ENCODE results near the gene NUBPL. TPM values are rescaled to one million over a fixed set of nuclear protein-coding genes. Genes with fewer than 3 reads are reported as not detected.
"Not testable (repeated sequence)": the region's sequence is repeated elsewhere in the genome, so short reads cannot be mapped to it uniquely, and the experiment has no call there.

NUBPL gene
- total RNA-seq, 1 experiment from 2014 or later: 9.8 TPM

DNA sequence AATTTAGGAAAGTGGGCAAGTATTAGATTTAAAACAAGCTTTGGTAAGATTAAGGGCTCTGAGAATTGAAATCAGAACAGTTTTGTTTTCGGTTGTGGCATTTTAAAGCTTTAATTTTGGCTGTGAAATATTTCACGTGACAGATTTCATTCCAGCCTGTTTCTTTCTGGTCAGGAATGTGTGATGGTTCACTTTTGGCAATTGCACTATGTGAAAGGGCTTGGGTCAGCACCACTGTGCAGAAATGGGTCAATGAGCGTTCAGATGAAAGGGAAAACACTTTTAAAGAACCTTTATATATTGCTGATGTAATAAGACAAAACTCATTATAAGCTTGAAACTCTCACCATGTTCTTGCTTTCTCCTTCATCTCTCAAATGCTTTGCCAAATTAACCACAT lies 17.1 kb downstream of the NUBPL start:
- no peak for DNase-seq (ENCODE audit: low spot score)

DNA sequence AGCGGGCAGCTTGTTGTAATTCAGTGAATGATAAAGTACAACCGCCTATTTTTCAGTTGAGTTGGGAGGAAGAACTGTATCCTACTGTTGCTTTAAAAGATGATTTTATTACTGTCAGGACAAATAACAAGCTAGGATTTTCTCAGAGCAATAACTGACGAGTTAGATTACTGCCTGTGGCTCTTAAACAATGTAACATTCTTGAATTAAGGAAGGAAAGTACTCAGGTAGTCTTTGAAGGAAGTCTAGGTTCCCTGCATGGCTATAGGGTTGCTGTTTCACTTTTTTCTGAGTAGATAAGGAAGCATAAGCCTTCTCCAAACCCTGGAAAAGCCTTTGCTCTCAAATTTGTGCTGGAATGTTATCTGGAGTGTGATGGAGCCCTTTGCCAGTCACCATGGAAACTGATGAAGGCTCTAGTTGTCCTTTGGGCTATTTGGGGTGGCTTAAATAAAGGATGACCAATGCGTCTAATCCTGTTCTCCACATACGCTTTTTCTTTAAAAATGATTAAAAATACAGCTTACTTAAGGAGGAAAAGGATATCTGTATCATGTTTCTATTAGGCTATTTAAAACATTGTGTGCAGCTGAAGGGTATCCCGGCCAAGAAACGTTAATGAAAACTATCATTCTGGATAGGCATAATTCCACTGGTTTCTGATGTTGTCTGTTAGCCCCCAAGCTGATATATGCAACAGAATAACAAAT lies 17.7 kb downstream of the NUBPL start:
- DNase-seq (ENCODE audit: low spot score): no peak

DNA sequence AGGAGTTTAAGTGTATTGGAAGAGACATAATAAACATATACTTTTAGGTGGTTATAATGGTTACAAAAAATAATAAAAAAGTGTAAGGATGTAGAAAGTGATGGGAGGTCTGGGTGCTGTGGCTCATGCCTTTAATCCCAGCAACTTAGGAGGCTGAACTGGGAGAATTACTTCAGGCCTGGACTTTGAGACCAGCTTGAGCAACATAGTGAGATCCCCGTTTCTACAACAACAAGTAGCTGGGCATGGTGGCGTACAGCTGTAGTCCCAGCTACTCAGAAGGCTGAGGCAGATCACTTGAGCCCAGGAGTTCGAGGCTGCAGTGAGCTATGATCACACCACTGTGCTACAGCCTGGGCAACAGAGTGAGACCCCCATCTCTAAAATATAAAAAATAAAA lies 19.0 kb downstream of the NUBPL start:
- no peak for DNase-seq (ENCODE audit: low spot score)

DNA sequence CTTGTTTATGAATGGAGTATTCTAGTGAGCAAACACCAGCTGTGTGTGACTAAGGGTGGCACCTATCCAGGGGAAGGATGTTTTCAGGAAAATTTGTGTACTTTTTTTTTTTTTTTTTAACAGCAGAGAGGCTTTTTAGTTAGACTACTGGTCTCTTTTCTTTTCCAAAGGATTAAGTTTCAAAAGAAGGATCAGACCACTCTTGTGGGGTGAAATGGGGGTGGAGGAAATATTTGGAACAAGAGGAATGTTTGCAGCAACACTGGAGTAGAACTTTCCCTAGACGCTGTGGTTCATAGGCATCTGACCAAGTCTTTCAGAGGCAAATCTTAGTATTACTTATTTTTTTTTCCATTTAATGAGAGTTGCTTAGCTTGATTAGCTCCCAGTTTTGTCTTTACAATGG lies 21.1 kb downstream of the NUBPL start:
- no peak for DNase-seq (ENCODE audit: low spot score)

DNA sequence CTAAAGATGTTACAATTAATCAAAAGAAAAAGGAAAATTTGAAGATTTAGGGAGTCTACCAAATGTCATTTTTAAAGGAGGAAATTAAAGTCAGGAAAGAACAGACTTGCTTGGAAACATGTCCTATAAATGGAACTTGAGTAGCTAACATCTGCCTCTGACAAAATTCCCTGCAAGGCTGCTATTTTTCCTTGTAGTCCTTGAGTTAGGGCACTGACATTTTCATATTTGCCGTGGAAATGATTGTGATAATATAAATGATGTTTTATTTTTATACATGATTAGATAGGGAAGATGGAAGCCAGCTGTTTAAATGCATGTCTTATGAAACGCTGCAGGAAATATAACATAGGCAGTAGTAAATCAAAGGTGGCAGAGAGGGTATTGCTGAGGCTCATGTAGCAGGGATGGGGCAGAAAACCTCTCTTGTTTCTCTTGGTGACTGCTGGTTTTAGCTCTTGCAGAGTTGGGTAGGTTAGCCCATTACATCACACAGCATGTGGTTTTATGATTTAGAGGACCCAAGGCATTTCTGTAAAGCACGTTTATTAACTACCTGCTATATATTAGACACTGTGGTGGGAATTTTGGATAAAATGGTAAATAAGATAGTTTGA lies 21.7 kb downstream of the NUBPL start:
- no peak for DNase-seq (ENCODE audit: low spot score)

DNA sequence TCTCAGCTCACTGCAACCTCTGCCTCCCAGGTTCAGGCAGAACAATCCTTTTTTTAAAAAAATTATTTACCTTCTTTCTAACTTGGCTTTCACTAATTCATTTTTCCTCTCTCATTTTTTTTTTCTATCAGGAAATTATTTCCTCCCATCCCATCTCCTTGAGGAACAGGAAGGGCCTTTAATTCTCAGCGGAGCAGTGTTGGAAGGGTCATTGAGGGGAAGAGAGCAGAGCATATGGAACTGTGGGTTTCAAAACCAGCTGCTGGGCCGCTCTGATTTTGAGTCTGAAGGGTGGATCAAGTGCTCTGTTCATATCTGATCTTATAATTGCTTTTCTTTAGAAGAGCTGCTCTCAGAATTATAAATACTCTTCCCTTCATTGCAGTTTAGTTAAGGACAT lies 29.0 kb downstream of the NUBPL start:
- DNase-seq (ENCODE audit: low spot score): no peak

DNA sequence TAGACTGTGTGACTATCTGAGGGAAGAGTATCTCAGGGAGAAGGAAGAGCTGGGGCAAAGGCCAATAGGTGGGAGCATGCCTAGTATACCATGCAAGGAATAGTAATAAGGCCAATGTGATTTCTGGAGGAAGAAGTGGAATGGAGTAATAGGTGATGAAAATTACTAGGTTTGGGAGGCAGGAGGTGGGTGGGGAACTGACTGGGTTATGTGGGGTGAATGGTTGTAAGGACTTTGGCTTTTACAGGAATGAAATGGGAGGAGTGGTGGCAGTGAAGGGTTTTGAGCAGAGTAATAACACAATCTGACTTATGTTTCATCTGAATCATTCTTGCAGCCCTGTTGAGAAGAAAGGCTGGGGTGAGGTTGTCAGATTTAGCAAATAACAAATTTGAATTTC lies 30.9 kb downstream of the NUBPL start:
- DNase-seq (ENCODE audit: low spot score): no peak

DNA sequence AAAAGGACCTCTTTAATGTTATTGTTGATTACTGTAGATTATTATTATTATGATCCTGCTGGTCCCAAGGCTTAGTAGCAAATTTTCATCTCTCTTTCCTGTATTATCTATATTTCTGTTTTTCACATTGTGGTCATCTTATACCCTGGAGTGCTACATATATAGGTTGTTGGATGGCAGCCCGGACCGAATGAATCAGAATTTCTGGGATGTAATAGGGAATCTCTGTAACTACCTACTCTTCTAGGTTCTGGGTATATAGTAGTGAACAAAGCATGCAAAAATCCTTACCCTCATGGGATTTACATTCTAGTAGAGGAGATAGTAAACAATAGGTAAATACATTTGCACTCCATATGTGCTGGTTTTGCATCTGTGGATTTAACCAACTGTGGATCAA lies 31.4 kb downstream of the NUBPL start:
- DNase-seq (ENCODE audit: low spot score): no peak

DNA sequence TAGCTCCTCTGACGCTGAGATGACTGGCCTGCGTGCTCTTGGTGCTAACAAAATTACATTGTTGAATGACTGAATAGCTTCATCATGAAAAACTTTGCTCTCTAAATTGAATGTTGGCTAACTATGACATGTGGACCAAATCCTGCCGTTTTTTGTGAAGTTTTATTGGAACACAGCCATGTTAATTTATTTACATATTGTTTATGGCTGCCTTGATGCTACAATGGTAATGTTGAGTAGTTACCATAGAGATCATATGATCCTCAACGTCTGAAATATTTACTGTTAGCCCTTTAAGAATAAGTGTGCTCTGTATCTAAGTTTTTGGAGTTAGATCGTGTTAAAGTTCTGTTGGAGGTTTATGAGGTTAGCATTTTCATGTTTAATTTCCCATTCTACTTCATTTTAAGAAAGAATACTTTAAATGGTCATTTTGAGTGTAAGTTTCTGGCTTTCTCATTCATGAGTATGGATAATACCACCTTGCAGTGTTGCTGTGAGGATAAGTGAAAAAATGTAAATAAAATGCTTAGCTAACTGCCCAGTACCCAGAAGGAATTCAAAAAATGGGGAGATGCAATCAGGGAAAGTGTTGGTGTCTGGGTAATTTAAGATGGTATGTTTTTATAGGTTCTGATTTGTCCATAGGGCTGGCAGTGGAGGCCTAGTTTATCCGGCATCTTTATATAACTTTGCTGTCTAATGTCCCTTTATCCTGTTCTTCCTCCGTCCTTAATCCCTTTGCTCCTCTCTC lies 35.3 kb downstream of the NUBPL start:
- no peak for DNase-seq (ENCODE audit: low spot score)

DNA sequence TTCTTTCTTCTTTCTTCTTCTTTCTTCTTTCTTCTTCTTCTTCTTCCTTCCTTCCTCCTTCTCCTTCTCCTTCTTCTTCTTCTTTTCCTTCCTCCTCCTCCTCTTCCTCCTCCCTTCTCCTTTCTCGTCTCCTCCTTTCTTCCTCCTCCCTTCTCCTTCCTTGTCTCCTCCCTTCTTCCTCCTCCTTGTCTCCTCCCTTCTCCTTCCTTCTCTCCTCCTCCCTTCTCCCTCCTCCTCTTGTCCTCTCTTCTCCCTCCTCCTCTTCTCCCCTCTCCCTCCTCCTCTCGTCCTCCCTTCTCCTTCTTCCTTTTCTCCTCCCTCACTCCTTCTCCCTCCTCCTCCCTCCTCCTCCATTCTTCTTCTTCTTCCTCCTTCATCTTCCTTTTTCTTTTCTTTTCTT lies 44.5 kb downstream of the NUBPL start:
- no peak for DNase-seq (ENCODE audit: low spot score)

DNA sequence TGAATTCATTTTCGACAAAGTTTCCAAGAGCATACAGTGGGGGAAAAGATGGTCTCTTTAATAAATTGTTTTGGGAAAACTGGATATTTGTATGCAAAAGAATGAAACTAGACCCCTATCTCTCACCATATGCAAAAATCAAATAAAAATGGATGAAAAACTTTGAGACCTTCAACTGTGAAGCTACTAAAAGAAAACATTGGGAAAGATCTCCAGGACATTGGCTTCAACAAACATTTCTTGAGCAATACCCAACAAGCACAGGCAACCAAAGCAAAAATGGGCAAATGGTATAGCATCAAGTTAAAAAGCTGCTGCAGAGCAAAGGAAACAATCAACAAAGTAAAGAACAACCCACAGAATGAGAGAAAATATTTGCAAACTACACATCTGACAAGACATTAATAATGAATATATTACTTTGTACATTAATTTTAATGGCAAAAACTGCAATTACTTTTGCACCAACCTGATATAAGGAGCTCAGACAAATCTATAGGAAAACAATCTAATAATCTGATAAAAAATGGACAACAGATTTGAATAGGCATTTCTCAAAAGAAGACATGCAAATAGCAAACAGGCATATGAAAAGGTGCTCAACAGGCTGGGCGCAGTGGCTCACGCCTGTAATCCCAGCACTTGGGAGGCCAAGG lies 50.7 kb downstream of the NUBPL start:
- no peak for DNase-seq (ENCODE audit: low spot score)

DNA sequence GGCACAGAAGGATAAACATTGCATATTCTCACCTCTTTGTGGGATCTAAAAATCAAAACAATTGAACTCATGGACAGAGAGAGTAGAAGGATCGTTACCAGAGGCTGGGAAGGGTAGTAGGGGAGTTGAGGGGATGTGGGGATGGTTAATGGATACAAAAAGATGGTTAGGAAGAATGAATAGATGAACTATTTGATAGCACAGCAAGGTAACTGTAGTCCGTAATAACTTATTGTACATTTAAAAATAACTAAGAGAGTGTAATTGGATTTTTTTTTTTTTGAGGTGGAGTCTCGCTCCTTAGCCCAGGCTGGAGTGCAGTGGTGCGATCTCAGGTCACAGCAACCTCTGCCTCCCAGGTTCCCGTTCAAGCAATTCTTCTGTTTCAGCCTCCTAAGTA lies 52.0 kb downstream of the NUBPL start:
- no peak for DNase-seq (ENCODE audit: low spot score)

DNA sequence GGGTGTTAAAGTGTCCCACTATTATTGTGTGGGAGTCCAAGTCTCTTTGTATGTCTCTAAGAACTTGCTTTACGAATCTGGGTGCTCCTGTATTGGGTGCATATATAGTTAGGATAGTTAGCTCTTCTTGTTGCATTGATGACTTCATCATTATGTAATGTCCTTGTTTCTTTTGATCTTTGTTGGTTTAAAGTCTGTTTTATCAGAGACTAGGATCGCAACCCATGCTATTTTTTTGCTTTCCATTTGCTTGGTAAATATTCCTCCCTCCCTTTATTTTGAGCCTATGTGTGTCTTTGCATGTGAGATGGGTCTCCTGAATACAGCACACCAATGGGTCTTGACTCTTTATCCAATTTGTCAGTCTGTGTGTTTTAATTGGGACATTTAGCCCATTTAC lies 57.7 kb downstream of the NUBPL start:
- not testable (repeated sequence) for DNase-seq (ENCODE audit: low spot score)

DNA sequence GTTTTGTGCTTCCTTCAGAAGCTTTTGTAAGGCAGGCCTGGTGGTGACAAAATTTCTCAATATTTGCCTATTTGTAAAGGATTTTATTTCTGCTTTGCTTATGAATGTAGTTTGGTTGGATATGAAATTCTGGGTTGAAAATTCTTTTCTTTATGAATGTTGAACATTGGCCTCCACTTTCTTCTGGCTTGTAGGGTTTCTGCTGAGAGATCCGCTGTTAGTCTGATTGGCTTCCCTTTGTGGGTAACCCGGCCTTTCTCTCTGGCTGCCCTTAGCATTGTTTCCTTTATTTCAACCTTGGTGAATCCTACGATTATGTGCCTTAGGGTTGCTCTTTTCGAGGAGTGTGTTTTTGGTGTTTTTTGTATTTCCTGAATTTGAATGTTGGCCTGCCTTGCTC lies 58.2 kb downstream of the NUBPL start:
- DNase-seq (ENCODE audit: low spot score): no peak

DNA sequence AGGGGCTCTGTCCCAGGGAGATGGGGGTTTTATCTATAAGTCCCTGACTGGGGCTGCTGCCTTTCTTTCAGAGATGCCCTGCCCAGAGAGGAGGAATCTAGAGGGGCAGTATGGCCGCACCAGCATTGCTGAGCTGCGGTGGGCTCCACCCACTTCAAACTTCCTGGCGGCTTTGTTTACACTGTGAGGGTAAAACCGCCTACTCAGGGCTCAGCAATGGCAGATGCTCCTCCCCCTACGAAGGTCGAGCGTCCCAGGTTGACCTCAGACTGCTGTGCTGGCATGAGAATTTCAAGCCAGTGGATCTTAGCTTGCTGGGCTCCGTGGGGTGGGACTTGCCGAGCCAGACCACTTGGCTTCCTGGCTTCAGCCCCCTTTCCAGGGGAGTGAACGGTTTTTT lies 59.7 kb downstream of the NUBPL start:
- DNase-seq (ENCODE audit: low spot score): not testable (repeated sequence)

DNA sequence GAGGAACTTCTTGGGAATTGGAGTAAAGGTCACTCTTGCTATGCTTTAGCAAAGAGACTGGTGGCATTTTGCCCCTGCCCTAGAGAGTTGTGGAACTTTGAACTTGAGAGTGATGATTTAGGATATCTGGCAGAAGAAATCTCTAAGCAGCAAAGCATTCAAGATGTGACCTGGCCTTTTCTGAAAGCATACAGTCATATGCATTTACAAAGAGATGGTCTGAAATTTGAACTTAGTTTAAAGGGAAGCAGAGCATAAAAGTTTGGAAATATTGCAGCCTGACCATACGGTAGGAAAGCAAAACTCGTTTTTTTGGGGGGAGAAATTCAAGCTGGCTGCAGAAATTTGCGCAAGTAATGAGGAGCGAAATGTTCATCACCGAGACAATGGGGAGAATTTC lies 60.9 kb downstream of the NUBPL start:
- DNase-seq (ENCODE audit: low spot score): no peak

DNA sequence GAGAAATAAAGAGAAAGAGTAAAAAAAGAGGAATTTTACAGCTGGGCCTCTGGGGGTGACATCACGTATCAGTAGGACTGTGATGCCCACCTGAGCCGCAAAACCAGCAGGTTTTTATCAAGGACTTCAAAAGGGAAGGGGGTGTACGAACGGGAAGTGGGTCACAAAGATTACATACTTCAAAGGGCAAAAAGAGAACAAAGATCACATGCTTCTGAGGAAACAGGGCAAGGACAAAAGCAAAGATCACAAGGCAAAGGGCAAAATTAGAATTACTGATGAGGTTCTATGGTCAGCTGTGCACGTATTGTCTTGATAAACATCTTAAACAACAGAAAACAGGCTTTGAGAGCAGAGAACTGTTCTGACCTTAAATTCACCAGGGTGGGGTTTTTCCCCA lies 91.7 kb downstream of the NUBPL start:
- DNase-seq (ENCODE audit: low spot score): not testable (repeated sequence)

DNA sequence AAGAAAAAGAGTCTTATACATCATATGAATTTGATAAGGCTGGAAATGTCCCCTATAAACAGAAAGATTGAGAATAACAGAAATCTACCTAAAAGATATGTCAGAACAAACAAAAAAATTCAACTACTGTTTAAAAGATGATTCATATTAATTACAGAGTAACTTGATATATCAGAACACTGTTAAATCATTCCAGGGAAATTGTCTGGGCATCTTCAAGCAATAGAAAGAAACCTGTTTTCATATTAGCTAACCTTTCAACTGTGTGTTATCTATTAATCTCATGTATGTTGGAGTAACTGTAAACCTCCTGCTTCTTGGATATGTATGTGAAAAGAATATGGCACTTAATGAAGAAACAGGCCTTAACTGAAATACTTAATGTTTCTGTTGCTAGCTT lies 96.7 kb downstream of the NUBPL start:
- DNase-seq (ENCODE audit: low spot score): no peak

DNA sequence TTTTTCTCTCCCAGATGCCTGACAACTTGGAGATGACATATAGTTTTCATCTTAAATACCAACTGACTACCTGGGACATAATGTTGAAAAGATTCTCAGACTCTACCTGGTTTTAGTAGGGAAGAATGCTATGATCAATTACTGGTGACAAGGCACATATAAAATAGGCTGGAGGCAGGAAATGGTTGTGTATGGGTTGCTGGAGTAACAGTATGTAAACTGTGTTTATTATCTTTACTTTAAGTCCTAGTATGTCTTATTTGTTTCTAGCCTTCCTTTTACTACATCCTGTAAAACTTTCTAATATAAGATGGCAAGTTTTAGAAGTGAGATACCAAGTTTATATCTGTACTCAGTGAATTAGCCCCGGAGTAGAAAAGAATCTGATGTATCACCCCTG lies 98.1 kb downstream of the NUBPL start:
- no peak for DNase-seq (ENCODE audit: low spot score)

DNA sequence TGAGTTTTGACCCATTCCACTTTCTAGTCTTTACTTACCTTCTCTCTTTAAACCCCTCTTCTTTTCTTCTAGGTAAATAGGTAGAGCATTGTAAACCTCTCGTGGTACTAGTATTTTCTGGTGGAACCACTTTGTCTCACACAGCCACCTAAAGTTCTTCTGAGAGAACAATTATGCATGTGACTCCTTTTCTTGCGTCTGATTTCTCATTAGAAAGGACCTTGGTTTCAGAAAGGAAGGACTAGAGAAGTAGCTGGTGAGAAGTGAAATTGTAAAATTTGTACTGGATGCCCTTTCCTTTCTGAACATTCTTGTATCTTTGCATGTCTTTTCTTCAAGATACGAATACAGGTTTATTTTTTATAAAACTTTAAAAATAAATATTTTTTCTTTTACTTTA lies 99.0 kb downstream of the NUBPL start:
- no peak for DNase-seq (ENCODE audit: low spot score)

DNA sequence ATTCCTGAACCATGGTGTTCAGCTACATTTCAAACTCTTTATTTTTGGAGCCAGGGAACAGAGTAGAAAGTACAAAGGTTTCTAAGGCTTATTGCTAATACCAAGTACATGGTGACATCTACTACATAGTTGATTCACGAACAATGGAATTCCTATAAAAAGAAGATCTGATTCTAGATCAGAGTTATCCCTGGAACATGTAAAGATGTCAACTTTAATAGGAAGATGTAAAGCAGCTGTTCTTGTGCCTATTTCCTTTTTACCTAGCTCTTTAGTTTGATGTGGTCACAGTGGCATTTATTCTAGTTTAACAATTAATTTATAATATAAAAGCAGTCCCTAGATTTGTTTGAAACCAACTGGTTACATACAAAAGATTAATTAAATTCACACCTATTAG lies 99.5 kb downstream of the NUBPL start:
- no peak for DNase-seq (ENCODE audit: low spot score)

DNA sequence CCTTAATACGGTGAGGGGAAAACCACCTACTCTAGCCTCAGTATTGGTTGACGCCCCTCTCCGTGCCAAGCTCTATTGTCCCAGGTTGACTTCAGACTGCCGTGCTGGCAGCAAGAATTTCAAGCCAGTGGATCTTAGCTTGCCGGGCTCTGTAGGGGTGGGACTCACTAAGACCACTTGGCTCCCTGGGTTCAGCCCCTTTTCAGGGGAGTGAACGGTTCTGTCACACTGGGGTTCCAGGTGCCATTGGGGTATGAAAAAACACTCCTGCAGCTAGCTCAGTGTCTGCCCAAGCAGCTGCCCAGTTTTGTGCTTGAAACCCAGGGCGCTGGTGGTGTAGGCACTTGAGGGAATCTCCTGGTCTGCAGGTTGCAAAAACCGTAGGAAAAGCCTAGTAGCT lies 107.1 kb downstream of the NUBPL start:
- no peak for DNase-seq (ENCODE audit: low spot score)

DNA sequence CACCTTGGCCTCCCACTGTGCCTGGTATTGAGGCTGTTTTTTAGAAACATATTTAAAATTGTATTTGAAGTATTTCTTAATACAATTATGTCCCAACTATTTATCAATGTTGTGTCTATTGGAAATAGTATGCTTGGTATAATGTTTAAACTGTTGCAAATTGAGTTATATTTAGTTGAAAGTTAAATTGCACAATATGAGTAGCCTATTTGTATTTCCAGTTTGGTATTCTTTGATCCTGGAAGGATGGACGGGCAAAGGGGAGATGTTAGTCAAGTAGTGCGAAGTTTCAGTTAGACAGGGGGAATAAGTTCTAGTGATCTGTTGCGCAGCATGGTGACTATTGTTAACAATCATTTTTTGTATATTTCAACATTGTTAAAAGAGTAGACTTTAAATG lies 111.5 kb downstream of the NUBPL start:
- DNase-seq (ENCODE audit: low spot score): no peak

Data from A172 (cell line).